Measurements from ENCODE around the gene ARMC2. TPM values are rescaled to one million over a fixed set of nuclear protein-coding genes. Genes with fewer than 3 reads are reported as not detected.

Gene ARMC2, protein sequence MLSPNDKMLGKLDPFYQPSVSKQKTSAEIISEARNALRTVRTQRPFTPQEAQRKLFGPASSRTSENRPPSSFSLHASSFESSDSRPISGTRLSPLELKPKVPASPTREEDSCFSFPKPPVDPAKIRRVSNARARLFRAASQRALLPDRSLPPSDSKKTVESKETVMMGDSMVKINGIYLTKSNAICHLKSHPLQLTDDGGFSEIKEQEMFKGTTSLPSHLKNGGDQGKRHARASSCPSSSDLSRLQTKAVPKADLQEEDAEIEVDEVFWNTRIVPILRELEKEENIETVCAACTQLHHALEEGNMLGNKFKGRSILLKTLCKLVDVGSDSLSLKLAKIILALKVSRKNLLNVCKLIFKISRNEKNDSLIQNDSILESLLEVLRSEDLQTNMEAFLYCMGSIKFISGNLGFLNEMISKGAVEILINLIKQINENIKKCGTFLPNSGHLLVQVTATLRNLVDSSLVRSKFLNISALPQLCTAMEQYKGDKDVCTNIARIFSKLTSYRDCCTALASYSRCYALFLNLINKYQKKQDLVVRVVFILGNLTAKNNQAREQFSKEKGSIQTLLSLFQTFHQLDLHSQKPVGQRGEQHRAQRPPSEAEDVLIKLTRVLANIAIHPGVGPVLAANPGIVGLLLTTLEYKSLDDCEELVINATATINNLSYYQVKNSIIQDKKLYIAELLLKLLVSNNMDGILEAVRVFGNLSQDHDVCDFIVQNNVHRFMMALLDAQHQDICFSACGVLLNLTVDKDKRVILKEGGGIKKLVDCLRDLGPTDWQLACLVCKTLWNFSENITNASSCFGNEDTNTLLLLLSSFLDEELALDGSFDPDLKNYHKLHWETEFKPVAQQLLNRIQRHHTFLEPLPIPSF
- total RNA-seq (2012; rRNA removed) (0.56 and 0.72 TPM in 2 replicates), polyA plus RNA-seq (2012; rRNA removed) (3.5 and 3.9 TPM in 2 replicates), Bru-seq, nascent RNA (percentile 46 among the genes with signal in this experiment), BruChase-seq, experiment 1, labeled RNA remaining after a 6-hour chase (percentile 59 among the genes with signal in this experiment), BruChase-seq, experiment 2, labeled RNA remaining after a 2-hour chase (percentile 58 among the genes with signal in this experiment)
- 0.78 and 1.5 TPM in 2 replicates for polyA plus RNA-seq (2012; cell fraction: cytosol; rRNA removed)
- 0.81 and 5.1 TPM in 2 replicates for polyA plus RNA-seq (2012; cell fraction: nucleus; rRNA removed; ENCODE audit: low replicate concordance)
- long read RNA-seq, partial matches to known transcripts, result 1 of 3 reads
- long read RNA-seq, other reads (novel, unspliced or antisense), result 2 of 3 reads

DNA sequence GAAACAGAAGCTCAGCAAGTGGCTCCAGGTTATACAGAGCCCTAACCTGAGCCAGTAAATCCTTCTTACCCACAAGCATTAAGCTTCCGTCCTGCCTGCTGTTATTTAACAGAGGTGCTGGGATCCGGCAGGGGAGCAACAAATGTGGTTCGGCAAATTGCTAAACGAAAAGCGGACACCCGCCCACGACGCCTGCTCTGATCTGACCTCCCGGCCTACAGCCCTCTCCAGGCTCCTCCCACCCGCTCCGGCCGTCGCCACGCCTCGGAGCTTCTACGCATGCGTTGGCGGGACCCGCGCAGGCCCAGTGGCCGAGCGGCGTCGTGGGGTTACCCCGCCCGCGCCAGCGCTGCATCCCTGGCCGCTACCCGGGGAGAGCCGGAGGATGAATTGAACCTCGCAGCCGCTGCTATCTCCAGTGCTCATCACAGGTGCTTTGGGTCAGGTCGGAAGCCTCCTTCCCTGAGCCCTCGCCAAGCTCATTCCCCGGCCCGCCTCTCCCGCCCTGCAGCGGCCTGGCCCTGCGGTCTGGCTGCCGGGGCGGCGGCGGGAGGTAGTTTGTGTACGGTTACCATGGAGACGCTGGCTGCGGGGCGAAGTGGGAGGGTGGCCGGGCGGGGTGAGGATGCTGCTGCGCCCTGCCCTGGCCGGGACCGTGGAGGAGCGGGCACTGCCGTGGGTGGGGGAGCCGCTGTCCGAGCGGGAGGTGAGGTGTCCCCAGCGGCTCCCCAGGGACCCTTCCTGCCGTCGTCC lies at the start of gene ARMC2:
ARMC2 (plus strand) TSS at position 307 of the 753 bp plus-strand sequence. CDS start 5,846 bp downstream, outside the sequence.
- peaks cover 0 to 3% of the 10 kb centered on the region in 2 experiments; a peak in 1 of 4 replicates for H3K79me1 ChIP-seq (ENCODE audit: low read depth in 1 of 2, low read length in 2 of 2)
- peak within 1 kb of the TSS; percentile 44; the same call in 1 of the 2 replicates for H2BK120ac ChIP-seq (ENCODE audit: low read depth, low read length)
- peak within 1 kb of the TSS; percentile 60 for H3K27ac ChIP-seq (ENCODE audit: insufficient read depth, low read length)
- peak within 1 kb of the TSS; percentile 8; the same call in 1 of the 2 replicates for H2AK5ac ChIP-seq (ENCODE audit: low read depth, low read length)
- dilution Hi-C loops (cut with HindIII; ENCODE audit: low sequenced_read_pairs, unreplicated experiment) (no loop called here), in situ Hi-C loops (cut with MboI; ENCODE audit: low sequenced_read_pairs) (no loop called here), intact Hi-C loops (cut with micrococcal nuclease) (no loop called here)
- peak within 1 kb of the TSS; percentile 89 for H2AK9ac ChIP-seq (replicated peaks; ENCODE audit: low read depth, low read length, poor library complexity)
- H3K4ac ChIP-seq (ENCODE audit: low read depth, low read length), result peak within 1 kb of the TSS; percentile 87
- H3K23ac ChIP-seq (ENCODE audit: low read depth, low read length), result peak within 1 kb of the TSS; percentile 39; the same call in 1 of the 2 replicates
- TF ChIP-seq MXI1 (IDR thresholded peaks at IDR 0.05; ENCODE audit: borderline replicate concordance, low read depth, low read length), result peak; percentile 76; the same call in 1 of the 2 replicates
- TF ChIP-seq FOS (IDR thresholded peaks at IDR 0.05; ENCODE audit: low read depth, low read length), result no peak
- TF ChIP-seq MAZ (IDR thresholded peaks at IDR 0.05; ENCODE audit: borderline replicate concordance, low read depth, low read length), result peak; percentile 48; the same call in 1 of the 2 replicates
- peak; percentile 70 for TF ChIP-seq POLR2A (IDR thresholded peaks at IDR 0.05; ENCODE audit: low read depth, low read length)
- TF ChIP-seq CEBPB (IDR thresholded peaks at IDR 0.05; ENCODE audit: low read depth, low read length), result no peak
- no peak for TF ChIP-seq SMC3 (IDR thresholded peaks at IDR 0.05; ENCODE audit: low read depth, low read length)
- H3K9me1 ChIP-seq (ENCODE audit: insufficient read depth, low read length), result peaks cover 7% of the 10 kb centered on the region
- H3K18ac ChIP-seq (ENCODE audit: low read depth, low read length), result peak within 1 kb of the TSS; percentile 74; the same call in 1 of the 2 replicates
- BruUV-seq (replicated peaks), result no TSS peak
- H2AFZ ChIP-seq (replicated peaks; ENCODE audit: low read length, poor library complexity), result peak within 1 kb of the TSS; percentile 97
- peak within 1 kb of the TSS; percentile 55 for H2BK5ac ChIP-seq (ENCODE audit: low read depth, low read length, poor library complexity, severe bottlenecking)
- ATAC-seq (ENCODE audit: low read depth) (peak; percentile 100), DNase-seq (peak; percentile 74)
- H3K4me3 ChIP-seq (ENCODE audit: insufficient read depth, low read depth, low read length), result peak within 1 kb of the TSS; percentile 86
- H3K27me3 ChIP-seq (ENCODE audit: control insufficient read depth, insufficient read depth, low read length), result no peaks in the 10 kb centered on the region
- peaks cover 4% of the 10 kb centered on the region for H3K4me1 ChIP-seq (ENCODE audit: control insufficient read depth, insufficient read depth, low read length)
- peak within 1 kb of the TSS; percentile 89 to 97 for H4K8ac ChIP-seq (ENCODE audit: low read depth in 2 of 2, low read length in 2 of 2)
- H4K91ac ChIP-seq (ENCODE audit: insufficient read depth, low read depth, low read length), result peak within 1 kb of the TSS; percentile 84
- no peaks in the 10 kb centered on the region for H3K9me3 ChIP-seq (ENCODE audit: control insufficient read depth, insufficient read depth, low read length)
- H3K4me2 ChIP-seq (ENCODE audit: low read depth, low read length), result peak within 1 kb of the TSS; percentile 95
- peak within 1 kb of the TSS; percentile 96 for H4K5ac ChIP-seq (ENCODE audit: low read depth, low read length)
- WGBS, 2 experiments (ENCODE audit: extremely low coverage in 2 of 2, insufficient read length in 1 of 2), result 2% methylated on average over 12 of the region's 61 CpGs; no CpG with 5 or more reads in 1 of the 2 experiments
- H2BK20ac ChIP-seq (ENCODE audit: low read depth, low read length), result no peak within 1 kb of the TSS
- peak within 1 kb of the TSS; percentile 91 for H3K14ac ChIP-seq (replicated peaks; ENCODE audit: low read depth, low read length)
- peak within 1 kb of the TSS; percentile 16; the same call in 1 of the 3 replicates for H2BK15ac ChIP-seq (ENCODE audit: low read depth, low read length)
- CTCF ChIA-PET, result no interaction called here
- 0 out of 2 replicates have a peak, but pooled peaks cover 2% of the 10 kb centered on the region for H4K20me1 ChIP-seq (ENCODE audit: insufficient read depth, low read length)
- POLR2A ChIA-PET (ENCODE audit: unreplicated experiment), result interaction anchor here (0.7 kb wide), 1 partner anchor 9 kb away, joined by 3 read pairs; no protein-coding TSS in a partner anchor
- peak within 1 kb of the TSS; percentile 54 for H3K56ac ChIP-seq (ENCODE audit: extremely low read depth, insufficient read depth, low read length)
- H3K36me3 ChIP-seq (ENCODE audit: control insufficient read depth, insufficient read depth, low read length), result no peaks in the 10 kb centered on the region
- peak within 1 kb of the TSS; percentile 76 for H3K9ac ChIP-seq (ENCODE audit: low read depth, low read length)
